Small intestine (tissue), 7 donors: ENCODE results near the gene ZNF253. TPM values are rescaled to one million over a fixed set of nuclear protein-coding genes. Genes with fewer than 3 reads are reported as not detected.
"Not testable (repeated sequence)": the region's sequence is repeated elsewhere in the genome, so short reads cannot be mapped to it uniquely, and the experiment has no call there.

Experiments used
- DNase-seq, 2 donors: peaks; one replicate each; pipeline versions ENCODE4 v3.0.0 to v3.0.0-alpha.2; 2013
- FAIRE-seq: peaks from 2 replicates; lab custom pipeline; 2012; peaks lifted over from hg19 to GRCh38; lab: Jason Lieb, UNC
- H3K27ac ChIP-seq, 3 donors: one replicate each; pipeline ENCODE4 v1.5.1; 2013; ENCODE audit warnings: low read length in 2 of 3, mild to moderate bottlenecking in 2 of 3, control low read depth in 1 of 3, inconsistent platforms in 1 of 3, low read depth in 1 of 3, moderate library complexity in 1 of 3
- H3K27me3 ChIP-seq, 3 donors: one replicate each; pipeline ENCODE4 v1.6.1; 2013; ENCODE audit warnings: low read length in 3 of 3, inconsistent platforms in 1 of 3; ENCODE audit not compliant: control insufficient read depth in 3 of 3, insufficient read depth in 3 of 3
- H3K36me3 ChIP-seq, 3 donors: one replicate each; pipeline ENCODE4 v1.6.1; 2013; ENCODE audit warnings: low read length in 3 of 3, inconsistent platforms in 1 of 3, low read depth in 1 of 3, mild to moderate bottlenecking in 1 of 3, moderate library complexity in 1 of 3; ENCODE audit not compliant: control insufficient read depth in 3 of 3, insufficient read depth in 2 of 3
- H3K4me1 ChIP-seq, 3 donors: one replicate each; pipeline ENCODE4 v1.6.1; 2013; ENCODE audit warnings: low read length in 2 of 3, inconsistent platforms in 1 of 3, low read depth in 1 of 3, mild to moderate bottlenecking in 1 of 3, moderate library complexity in 1 of 3; ENCODE audit not compliant: control insufficient read depth in 3 of 3, insufficient read depth in 2 of 3
- H3K4me3 ChIP-seq, 3 donors: one replicate each; pipeline ENCODE4 v1.5.1; 2013; ENCODE audit warnings: low read length in 3 of 3, control low read depth in 1 of 3, inconsistent platforms in 1 of 3, low read depth in 1 of 3, mild to moderate bottlenecking in 1 of 3, moderate library complexity in 1 of 3
- H3K9me3 ChIP-seq, 2 donors: one replicate each; pipeline ENCODE4 v1.6.1; 2013; ENCODE audit warnings: low read depth in 1 of 2, low read length in 1 of 2; ENCODE audit not compliant: control insufficient read depth in 2 of 2, insufficient read depth in 1 of 2
- WGBS, 3 donors: extraction: QIAGEN DNeasy Blood & Tissue Kit; methylation state at CpG; one replicate each; pipeline ENCODE4 v1.1.7; 2013; 5-methylcytosine and 5-hydroxymethylcytosine counted together
- polyA plus RNA-seq, 4 donors: library from polyadenylated mRNA; stranded (reverse) in 3 of 4; unstranded in 1 of 4; fragments of 200-250 nt in 3 of 4; fragments of 120-200 nt in 1 of 4; gene quantifications; one replicate each; pipeline versions ENCODE4 v1.2.1 to v1.2.3, GENCODE V29; 2013
- donor health status: healthy with polysubstance abuse.
- donor health status: control.
- donor health status: control.
- donor health status: Bipolar disorder and iron deficiency.
- donor health status: healthy.

Gene ZNF253
- polyA plus RNA-seq, 4 donors: 1.1 to 17.4 (median 3.2) TPM

- H3K27me3 ChIP-seq, H3K4me3 ChIP-seq, H3K4me1 ChIP-seq, H3K27ac ChIP-seq, DNase-seq, FAIRE-seq, H3K36me3 ChIP-seq: not testable (repeated sequence)
- peaks cover 0 to 20% of the 10 kb centered on the region in 2 donors for H3K9me3 ChIP-seq
- WGBS, 3 donors: 77 to 87% (median 82%) methylated on average over 3 of the region's 3 CpGs
Observed at GRCh38 chr19:19907551-19907950, 41.9 kb downstream of the ZNF253 start.

- DNase-seq (no peak), FAIRE-seq (no peak)
- H3K27ac ChIP-seq: no peak overlapping the region
- no peak overlapping the region for H3K4me3 ChIP-seq
- no peaks in the 10 kb centered on the region for H3K27me3 ChIP-seq
- H3K36me3 ChIP-seq: peaks cover 0 to 5% (median 0%) of the 10 kb centered on the region in 3 donors
- 88 to 97% (median 93%) methylated on average over 2 of the region's 2 CpGs for WGBS, 3 donors
- peaks cover 0 to 12% of the 10 kb centered on the region in 2 donors for H3K9me3 ChIP-seq
- no peaks in the 10 kb centered on the region for H3K4me1 ChIP-seq
Observed at GRCh38 chr19:19909654-19910053, 44.0 kb downstream of the ZNF253 start.

GRCh38 chr19:19911150-19911549 is 45.5 kb downstream of the ZNF253 start:
- H3K9me3 ChIP-seq: peaks cover 0 to 11% of the 10 kb centered on the region in 2 donors
- no peaks in the 10 kb centered on the region for H3K4me1 ChIP-seq
- no peak overlapping the region for H3K4me3 ChIP-seq
- no peak for DNase-seq
- no peak for FAIRE-seq
- no peaks in the 10 kb centered on the region for H3K27me3 ChIP-seq
- no peak overlapping the region for H3K27ac ChIP-seq
- peaks cover 0 to 9% (median 0%) of the 10 kb centered on the region in 3 donors for H3K36me3 ChIP-seq
- WGBS, 3 donors: 69 to 76% (median 74%) methylated on average over 1 of the region's 1 CpG

DNA sequence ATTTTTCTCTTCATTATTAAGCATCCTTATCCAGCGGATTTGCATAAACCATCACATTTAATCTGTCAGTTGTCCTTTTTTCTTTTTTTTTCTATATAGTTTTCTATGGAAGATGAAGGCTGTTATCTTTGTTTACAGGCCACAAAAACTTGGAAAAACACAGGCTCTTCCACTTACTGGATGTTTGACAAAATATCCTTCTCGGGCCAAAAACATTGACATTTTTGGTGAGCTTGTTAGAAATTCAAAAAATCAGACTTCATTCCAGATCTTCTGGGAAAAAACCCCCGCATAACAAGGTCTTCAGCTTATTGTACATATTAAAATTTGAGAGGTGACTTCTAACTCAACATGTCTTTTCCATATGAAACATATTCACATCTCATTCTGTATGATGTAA is 48.9 kb downstream of the ZNF253 start:
- FAIRE-seq (no peak), DNase-seq (no peak)
- WGBS, 3 donors: 78 to 93% (median 92%) methylated on average over 3 of the region's 3 CpGs

DNA sequence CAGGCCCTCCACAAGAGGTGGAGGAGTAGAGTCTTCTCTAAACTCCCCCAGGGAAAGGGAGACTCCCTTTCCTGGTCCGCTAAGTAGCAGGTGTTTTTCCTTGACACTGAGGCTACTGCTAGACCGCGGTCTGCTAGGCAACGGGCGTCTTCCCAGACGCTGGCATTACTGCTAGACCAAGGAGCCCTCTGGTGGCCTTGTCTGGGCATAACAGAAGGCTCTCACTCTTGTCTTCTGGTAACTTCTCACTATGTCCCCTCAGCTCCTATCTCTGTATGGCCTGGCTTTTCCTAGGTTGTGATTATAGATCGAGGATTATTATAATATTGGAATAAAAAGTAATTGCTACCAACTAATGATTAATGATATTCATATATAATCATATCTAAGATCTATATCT is 64.7 kb downstream of the ZNF253 start:
- WGBS, 3 donors: 78 to 99% (median 83%) methylated on average over 7 of the region's 7 CpGs
- H3K9me3 ChIP-seq: peaks cover 2 to 38% of the 10 kb centered on the region in 2 donors
- peaks cover 2 to 21% (median 5%) of the 10 kb centered on the region in 3 donors for H3K36me3 ChIP-seq
- not testable (repeated sequence) for H3K27ac ChIP-seq, FAIRE-seq, H3K4me3 ChIP-seq, H3K27me3 ChIP-seq, H3K4me1 ChIP-seq, DNase-seq

More for the DNA sequence above, 48.9 kb downstream of the ZNF253 start:
- Histone ChIP-seq H3K36me3 (peaks cover 0 to 7% (median 0%) of the 10 kb centered on the region in 3 donors), H3K9me3 (peaks cover 0 to 6% of the 10 kb centered on the region in 2 donors), H3K4me1 (no peaks in the 10 kb centered on the region), H3K4me3 (no peak overlapping the region), H3K27ac (no peak overlapping the region), H3K27me3 (no peaks in the 10 kb centered on the region)

GRCh38 chr19:19933432-19934314 is 68.0 kb downstream of the ZNF253 start:
- H3K36me3 ChIP-seq, H3K27ac ChIP-seq, H3K4me1 ChIP-seq, DNase-seq, H3K27me3 ChIP-seq, H3K4me3 ChIP-seq, FAIRE-seq: not testable (repeated sequence)
- WGBS, 3 donors: 90 to 94% (median 93%) methylated on average over 3 of the region's 3 CpGs
- peaks cover 5 to 35% of the 10 kb centered on the region in 2 donors for H3K9me3 ChIP-seq

DNA sequence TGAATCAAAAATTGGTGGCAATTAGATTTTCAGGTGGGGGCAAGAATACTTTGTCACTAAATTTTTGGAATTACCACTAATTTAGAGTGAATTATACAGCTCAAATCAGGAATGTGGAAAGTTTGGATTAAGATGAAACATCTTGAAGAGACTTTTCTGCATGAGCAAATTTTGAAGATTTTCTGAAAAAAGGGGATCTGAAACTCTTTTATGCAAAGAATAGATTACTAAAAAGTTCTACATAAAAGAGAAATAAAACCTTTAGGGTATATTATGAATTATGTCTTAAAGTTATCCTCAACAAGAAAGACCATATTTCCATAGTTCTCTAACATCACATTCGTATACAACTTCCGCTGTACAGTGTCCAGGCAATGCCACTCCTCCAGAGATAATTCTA is 71.7 kb downstream of the ZNF253 start:
- FAIRE-seq: no peak
- H3K9me3 ChIP-seq: peaks cover 3 to 31% of the 10 kb centered on the region in 2 donors
- no peak overlapping the region for H3K4me3 ChIP-seq
- no peaks in the 10 kb centered on the region for H3K4me1 ChIP-seq
- no peak for DNase-seq
- WGBS, 3 donors: 89 to 93% (median 90%) methylated on average over 2 of the region's 2 CpGs
- H3K27me3 ChIP-seq: no peaks in the 10 kb centered on the region
- no peaks in the 10 kb centered on the region for H3K36me3 ChIP-seq
- no peak overlapping the region for H3K27ac ChIP-seq

GRCh38 chr19:19938449-19938848 is 72.8 kb downstream of the ZNF253 start:
- DNase-seq (no peak), FAIRE-seq (no peak)
- WGBS, 3 donors: 20 to 32% (median 21%) methylated on average over 2 of the region's 2 CpGs
- H3K27me3 ChIP-seq: no peaks in the 10 kb centered on the region
- no peak overlapping the region for H3K4me3 ChIP-seq
- no peaks in the 10 kb centered on the region for H3K4me1 ChIP-seq
- H3K9me3 ChIP-seq: peaks cover 3 to 31% of the 10 kb centered on the region in 2 donors
- H3K36me3 ChIP-seq: no peaks in the 10 kb centered on the region
- no peak overlapping the region for H3K27ac ChIP-seq
